H1 (cell line): ENCODE results near the gene EIF4E2. TPM values are rescaled to one million over a fixed set of nuclear protein-coding genes. Genes with fewer than 3 reads are reported as not detected.

Experiments used
- CTCF ChIA-PET: fragments of 300-600 bp; sonication (Branson Sonifier 250); formaldehyde crosslinking; loops from one replicate; lab custom pipeline; 2021; ENCODE audit not compliant: partially characterized antibody; lab: Charles Lee
- POLR2A ChIA-PET: fragments of 300-600 bp; sonication (Branson Sonifier 250); formaldehyde crosslinking; loops from one replicate; lab custom pipeline; 2021; ENCODE audit warnings: inconsistent platforms; ENCODE audit not compliant: partially characterized antibody; lab: Charles Lee
- DNase-seq, 2 experiments: peaks; one replicate each; pipeline versions ENCODE4 v3.0.0 to v3.0.0-alpha.2; 2010 to 2022; ENCODE audit warnings: low spot score in 2 of 2, low read depth in 1 of 2, mixed read lengths in 1 of 2
- FAIRE-seq: peaks from 2 replicates; lab custom pipeline; 2011; peaks lifted over from hg19 to GRCh38; lab: Jason Lieb, UNC
- H2AFZ ChIP-seq: 2 replicates; pipeline ENCODE4 v1.8.1; 2012; ENCODE audit warnings: low read length, inconsistent platforms
- H2AK5ac ChIP-seq: 2 replicates; pipeline ENCODE4 v1.6.1; 2013; ENCODE audit warnings: low read depth, low read length
- H2BK120ac ChIP-seq: replicated peaks from 2 replicates; pipeline ENCODE3; 2013; ENCODE audit warnings: low read depth, low read length, inconsistent platforms
- H2BK12ac ChIP-seq: 2 replicates; pipeline ENCODE4 v1.6.1; 2013; ENCODE audit warnings: low read depth, low read length
- H2BK15ac ChIP-seq: 2 replicates; pipeline ENCODE4 v1.6.1; 2013; ENCODE audit warnings: low read length
- H2BK20ac ChIP-seq: 2 replicates; pipeline ENCODE4 v1.6.1; 2013; ENCODE audit warnings: low read length
- H2BK5ac ChIP-seq: 2 replicates; pipeline ENCODE4 v1.6.1; 2013; ENCODE audit warnings: low read depth, low read length
- H3K14ac ChIP-seq: 2 replicates; pipeline ENCODE4 v1.6.1; 2013; ENCODE audit warnings: inconsistent platforms; ENCODE audit not compliant: insufficient read length
- H3K18ac ChIP-seq: 2 replicates; pipeline ENCODE4 v1.6.1; 2013; ENCODE audit warnings: low read length; ENCODE audit errors: extremely low read depth
- H3K23ac ChIP-seq: 2 replicates; pipeline ENCODE4 v1.6.1; 2013; ENCODE audit warnings: inconsistent platforms; ENCODE audit not compliant: insufficient read length
- H3K23me2 ChIP-seq: 2 replicates; pipeline ENCODE4 v1.6.1; 2013; ENCODE audit warnings: low read depth, low read length
- H3K27ac ChIP-seq: 2 replicates; pipeline ENCODE4 v1.6.1; 2011; ENCODE audit warnings: low read depth, low read length, inconsistent platforms
- H3K27me3 ChIP-seq, 4 experiments: replicated peaks in 1 of 4; 1 replicate in 1 of 4; 2 replicates in 3 of 4; pipeline versions ENCODE4 v1.6.1 to v1.8.1; 2011 to 2013; ENCODE audit warnings: low read length in 3 of 4, mild to moderate bottlenecking in 3 of 4, inconsistent platforms in 2 of 4, mixed read lengths in 2 of 4, moderate library complexity in 1 of 4; ENCODE audit not compliant: control insufficient read depth in 3 of 4, insufficient read depth in 3 of 4; ENCODE audit errors: extremely low read depth in 1 of 4
- H3K36me3 ChIP-seq, 4 experiments: 2 replicates each; pipeline versions ENCODE4 v1.6.1 to v1.8.1; 2011 to 2013; ENCODE audit warnings: mild to moderate bottlenecking in 4 of 4, low read length in 3 of 4, moderate library complexity in 2 of 4, control low read depth in 1 of 4, inconsistent platforms in 1 of 4; ENCODE audit not compliant: insufficient read depth in 4 of 4, control insufficient read depth in 2 of 4
- H3K4ac ChIP-seq: replicated peaks from 2 replicates; pipeline ENCODE3; 2013; ENCODE audit warnings: low read length, low read depth, mixed read lengths, inconsistent platforms; ENCODE audit not compliant: insufficient read length
- H3K4me1 ChIP-seq, 4 experiments: replicated peaks in 1 of 4; 1 replicate in 1 of 4; 2 replicates in 3 of 4; pipeline versions ENCODE4 v1.6.1 to v1.8.1; 2011 to 2013; ENCODE audit warnings: low read length in 3 of 4, inconsistent platforms in 2 of 4, mixed read lengths in 1 of 4; ENCODE audit not compliant: insufficient read depth in 4 of 4, control insufficient read depth in 3 of 4
- H3K4me2 ChIP-seq, 2 experiments: 2 replicates each; pipeline versions ENCODE4 v1.6.1 to v1.8.1; 2011 to 2013; ENCODE audit warnings: low read depth in 2 of 2, low read length in 2 of 2, control low read depth in 1 of 2, inconsistent platforms in 1 of 2, mild to moderate bottlenecking in 1 of 2; ENCODE audit not compliant: insufficient read depth in 1 of 2
- H3K4me3 ChIP-seq, 4 experiments: fragments of 200-600, 300-600 bp in 1 of 4; sonication (generic), shearing (Covaris generic), sonication (Bioruptor Twin) in 1 of 4; 2 replicates each; pipeline versions ENCODE4 v1.5.1 to v1.8.1; 2011 to 2016; ENCODE audit warnings: low read length in 4 of 4, low read depth in 3 of 4, control low read depth in 2 of 4, inconsistent platforms in 2 of 4, mild to moderate bottlenecking in 2 of 4, mixed read lengths in 1 of 4, moderate library complexity in 1 of 4; ENCODE audit not compliant: insufficient read depth in 2 of 4; ENCODE audit errors: extremely low read depth in 1 of 4
- H3K56ac ChIP-seq: replicated peaks from 2 replicates; pipeline ENCODE3; 2013; ENCODE audit warnings: low read depth, mild to moderate bottlenecking, mixed read lengths, low read length, inconsistent platforms; ENCODE audit not compliant: insufficient read length
- H3K79me1 ChIP-seq: 2 replicates; pipeline ENCODE4 v1.6.1; 2013; ENCODE audit warnings: low read depth, low read length, control low read depth
- H3K79me2 ChIP-seq, 2 experiments: 2 replicates each; pipeline versions ENCODE4 v1.6.1 to v1.8.1; 2012 to 2013; ENCODE audit warnings: low read length in 2 of 2, mild to moderate bottlenecking in 2 of 2, inconsistent platforms in 1 of 2; ENCODE audit not compliant: insufficient read depth in 2 of 2, control insufficient read depth in 1 of 2
- H3K9ac ChIP-seq, 4 experiments: replicated peaks in 1 of 4; 1 replicate in 1 of 4; 2 replicates in 3 of 4; pipeline versions ENCODE4 v1.6.1 to v1.8.1; 2011 to 2013; ENCODE audit warnings: low read depth in 3 of 4, low read length in 3 of 4, control low read depth in 2 of 4, mild to moderate bottlenecking in 2 of 4, moderate library complexity in 2 of 4, inconsistent platforms in 1 of 4; ENCODE audit errors: extremely low read depth in 1 of 4
- H3K9me3 ChIP-seq, 2 experiments: 2 replicates each; pipeline versions ENCODE4 v1.6.1 to v1.8.1; 2012 to 2013; ENCODE audit warnings: mild to moderate bottlenecking in 2 of 2, moderate library complexity in 2 of 2, control low read depth in 1 of 2, inconsistent platforms in 1 of 2, low read depth in 1 of 2, low read length in 1 of 2, mixed read lengths in 1 of 2; ENCODE audit not compliant: insufficient read depth in 2 of 2
- H4K20me1 ChIP-seq, 2 experiments: replicated peaks in 1 of 2; 2 replicates each; pipeline versions ENCODE3 to v1.8.1; 2011 to 2013; ENCODE audit warnings: inconsistent platforms in 2 of 2, low read length in 2 of 2, mild to moderate bottlenecking in 1 of 2; ENCODE audit not compliant: insufficient read depth in 2 of 2, control insufficient read depth in 1 of 2
- H4K5ac ChIP-seq: 2 replicates; pipeline ENCODE4 v1.6.1; 2013; ENCODE audit warnings: low read length, low read depth, mixed read lengths, inconsistent platforms; ENCODE audit not compliant: insufficient read length
- H4K8ac ChIP-seq: 2 replicates; pipeline ENCODE4 v1.8.0; 2013; ENCODE audit warnings: mild to moderate bottlenecking, moderate library complexity, low read length, inconsistent platforms; ENCODE audit not compliant: insufficient read depth; ENCODE audit errors: extremely low read depth
- H4K91ac ChIP-seq: replicated peaks from 2 replicates; pipeline ENCODE3; 2013; ENCODE audit warnings: low read length, mixed read lengths, inconsistent platforms; ENCODE audit not compliant: insufficient read length
- BACH1 ChIP-seq: IDR thresholded peaks from 2 replicates; pipeline ENCODE4 v1.6.1; 2012; ENCODE audit warnings: low read length, improper control_type of control experiment
- EP300 ChIP-seq, 2 experiments: IDR thresholded peaks; 1 replicate in 1 of 2; 2 replicates in 1 of 2; pipeline ENCODE4 v1.6.1; 2011 to 2012; ENCODE audit warnings: low read depth in 2 of 2, low read length in 2 of 2, mild to moderate bottlenecking in 2 of 2, borderline replicate concordance in 1 of 2, inconsistent platforms in 1 of 2, moderate library complexity in 1 of 2
- GTF2F1 ChIP-seq: IDR thresholded peaks from 2 replicates; pipeline ENCODE4 v1.6.1; 2012; ENCODE audit warnings: low read depth, low read length, improper control_type of control experiment, borderline replicate concordance
- WGBS, 2 experiments: shearing (Covaris generic) in 1 of 2; methylation state at CpG; one replicate each; pipeline versions ENCODE4 v1.1.6 to v1.1.7; 2013 to 2015; ENCODE audit warnings: low lambda C conversion rate in 2 of 2, mixed read lengths in 2 of 2, inconsistent platforms in 1 of 2, low coverage in 1 of 2, missing lambda C conversion rate in 1 of 2; ENCODE audit not compliant: insufficient replicate concordance in 2 of 2, insufficient coverage in 1 of 2, insufficient read length in 1 of 2; ENCODE audit errors: extremely low coverage in 1 of 2, missing lambda C conversion rate in 1 of 2; 5-methylcytosine and 5-hydroxymethylcytosine counted together
- polyA plus RNA-seq, 7 experiments: library from polyadenylated mRNA; depleted of rRNA in 3 of 7; stranded (reverse) in 5 of 7; unstranded in 2 of 7; fragments of >200 nt in 5 of 7; fragments of 200-250 nt in 2 of 7; gene quantifications; 1 replicate in 5 of 7; 2 replicates in 1 of 7; 4 replicates in 1 of 7; pipeline versions ENCODE4 v1.2.1 to v1.2.3, GENCODE V29; 2011 to 2013; ENCODE audit warnings: missing spikeins in 2 of 7, mixed read lengths in 2 of 7
- total RNA-seq: library from RNA; stranded (reverse); fragmentation: NEBNext Ultra II Directional; extraction: Animal tissue kit (Norgen Biotek cat#: 25700); gene quantifications from 2 replicates; pipeline ENCODE4 v1.2.1, GENCODE V29; 2021

EIF4E2 gene
- total and polyA plus RNA-seq, 2 of the 8 experiments (the other 6 are each of a cell fraction or from before 2014, with no cell fraction given): 39.4 to 114 TPM

DNA sequence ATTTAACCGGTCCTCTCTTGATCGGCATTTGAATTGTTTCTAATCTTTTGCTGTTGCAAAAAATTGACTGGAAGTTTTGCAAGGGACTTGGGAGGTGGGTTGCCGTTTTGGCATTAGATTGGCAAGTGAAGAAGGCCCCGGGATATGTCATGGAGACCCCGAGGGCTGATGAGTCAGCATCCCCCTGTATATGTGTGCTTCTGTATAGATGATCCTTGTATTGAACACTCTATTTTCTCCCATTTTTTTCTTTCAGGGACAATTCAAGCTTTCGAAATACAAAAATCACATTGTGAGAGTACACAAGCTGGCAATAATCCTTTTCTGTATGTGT lies 30.1 kb downstream of the EIF4E2 start:
- Histone ChIP-seq H3K4me1 (no peaks in the 10 kb centered on the region), H3K79me2 (no peaks in the 10 kb centered on the region), H4K20me1 (no peaks in the 10 kb centered on the region), H2AK5ac (no peak overlapping the region), H3K18ac (no peak overlapping the region), H4K5ac (no peak overlapping the region), H2BK12ac (no peak overlapping the region), H3K79me1 (no peaks in the 10 kb centered on the region), H4K8ac (no peak overlapping the region), H2BK15ac (no peak overlapping the region), H3K23me2 (no peaks in the 10 kb centered on the region), H2BK120ac (no peak overlapping the region), H3K4me3 (no peak overlapping the region), H2AFZ (no peak overlapping the region), H2BK5ac (no peak overlapping the region), H3K4me2 (no peak overlapping the region), H3K4ac (no peak overlapping the region), H3K14ac (no peak overlapping the region), H3K9ac (no peak overlapping the region), H3K27me3 (no peaks in the 10 kb centered on the region), H3K9me3 (no peaks in the 10 kb centered on the region), H3K56ac (no peak overlapping the region), H3K23ac (no peak overlapping the region), H4K91ac (no peak overlapping the region), H3K36me3 (peaks cover 0 to 19% (median 4%) of the 10 kb centered on the region in 4 experiments; a peak in 6 of 8 replicates), H2BK20ac (no peak overlapping the region), H3K27ac (no peak overlapping the region)
- ChIA-PET POLR2A (interaction anchor here (1.5 kb wide), 2 partner anchors 9 to 10 kb away, joined by 4 to 5 read pairs; no protein-coding TSS in a partner anchor), CTCF (interaction anchor here (1.4 to 2.5 kb wide), 3 partner anchors 12 to 30 kb away, joined by 3 to 11 read pairs (median 5); no protein-coding TSS in a partner anchor)
- TF ChIP-seq EP300 (IDR thresholded peaks at IDR 0.05; ENCODE audit: borderline replicate concordance in 1 of 2, low read depth in 2 of 2, low read length in 2 of 2) (no peak), BACH1 (no peak), GTF2F1 (no peak)
- no peak for FAIRE-seq
- 92% methylated on average over 6 of the region's 6 CpGs; no CpG with 5 or more reads in 1 of the 2 experiments for WGBS, 2 experiments
- no peak for DNase-seq
